ENCODE results near the gene CMTR2. TPM values are rescaled to one million over a fixed set of nuclear protein-coding genes. Genes with fewer than 3 reads are reported as not detected.

CMTR2 gene
- total RNA-seq, 1 experiment from 2014 or later, result 26.8 TPM

GRCh38 chr16:71254832-71255525, 34.2 kb downstream of the CMTR2 start:
- no peak overlapping the region for H3K4me3 ChIP-seq (replicated peaks in 1 of 2; ENCODE audit: low read depth in 1 of 2, low read length in 2 of 2)
- intact Hi-C loops (cut with micrococcal nuclease), result no loop called here
- no peak overlapping the region for H3K9ac ChIP-seq (ENCODE audit: low read length)
- ChIA-PET RAD21 (ENCODE audit: low non-redundant PET in 1 of 2, low total read pairs in 2 of 2, uncharacterized antibody in 2 of 2, unreplicated experiment in 2 of 2) (no interaction called here), CTCF (interaction anchor here (1.4 kb wide), 1 partner anchor 57 kb away, joined by 3 read pairs; no protein-coding TSS in a partner anchor), POLR2A (no interaction called here)
- H3K4me1 ChIP-seq (ENCODE audit: control insufficient read depth in 1 of 2, insufficient read depth in 2 of 2, low read length in 2 of 2), result no peaks in the 10 kb centered on the region
- H2AFZ ChIP-seq (ENCODE audit: low read depth, low read length, poor library complexity, severe bottlenecking), result no peak overlapping the region
- TF ChIP-seq ZNF274 (IDR thresholded peaks at IDR 0.05; ENCODE audit: low read depth, low read length) (no peak), TCF7L2 (IDR thresholded peaks at IDR 0.05; ENCODE audit: borderline replicate concordance, extremely low read depth, insufficient read depth, insufficient read length) (no peak), YY1 (IDR thresholded peaks at IDR 0.05; ENCODE audit: extremely low read depth, insufficient replicate concordance, low read depth, low read length) (no peak), EZH2phosphoT487 (IDR thresholded peaks at IDR 0.05; ENCODE audit: borderline replicate concordance) (no peak), ATF3 (IDR thresholded peaks at IDR 0.05) (no peak), FOSL1 (IDR thresholded peaks at IDR 0.05; ENCODE audit: low read depth) (no peak), POLR2AphosphoS5 (IDR thresholded peaks at IDR 0.05; ENCODE audit: low read depth, low read length) (no peak), CBX3 (IDR thresholded peaks at IDR 0.05; ENCODE audit: low read depth) (no peak), SP1 (IDR thresholded peaks at IDR 0.05; ENCODE audit: low read depth) (no peak), ZFX (IDR thresholded peaks at IDR 0.05) (no peak), MAX (IDR thresholded peaks at IDR 0.05) (no peak), EZH2 (IDR thresholded peaks at IDR 0.05) (no peak), SIN3A (IDR thresholded peaks at IDR 0.05; ENCODE audit: low read depth) (no peak)
- BruUV-seq (replicated peaks), result no TSS peak
- no peak overlapping the region for H3K27ac ChIP-seq (ENCODE audit: low read depth, low read length)
- H3K9me2 ChIP-seq (ENCODE audit: insufficient read depth), result no peaks in the 10 kb centered on the region
- no peak for ATAC-seq
- H3K36me3 ChIP-seq (ENCODE audit: control insufficient read depth in 1 of 2, insufficient read depth in 2 of 2, low read length in 2 of 2), result no peaks in the 10 kb centered on the region
- H3K9me3 ChIP-seq (ENCODE audit: control insufficient read depth in 1 of 2, insufficient read depth in 1 of 2, low read depth in 1 of 2, low read length in 2 of 2), result no peaks in the 10 kb centered on the region
- no peaks in the 10 kb centered on the region for H4K20me1 ChIP-seq (ENCODE audit: insufficient read depth)
- H3K27me3 ChIP-seq (ENCODE audit: insufficient read depth, low read length), result no peaks in the 10 kb centered on the region
- no peak for DNase-seq (ENCODE audit: low read depth, low spot score)
- no peak overlapping the region for H3K4me2 ChIP-seq (ENCODE audit: low read length)
- no peaks in the 10 kb centered on the region for H3K79me2 ChIP-seq (ENCODE audit: insufficient read depth, low read length)

Data from HCT116 (cell line).